ENCODE results near the gene FUT1. TPM values are rescaled to one million over a fixed set of nuclear protein-coding genes. Genes with fewer than 3 reads are reported as not detected.

FUT1 gene
- total and polyA plus RNA-seq, 9 of the 15 experiments (the other 6 are each of a cell fraction or from before 2014, with no cell fraction given) = 2.3 to 18.5 (median 8.8) TPM

- peak; percentile 66 for TF ChIP-seq SRSF7 (optimal IDR thresholded peaks at IDR 0.05; ENCODE audit: low read depth, low read length)
- no peak for TF ChIP-seq CEBPB (tag; IDR thresholded peaks at IDR 0.05)
- TF ChIP-seq FOSL1 (tag; conservative IDR thresholded peaks at IDR 0.05) = 0 out of 2 replicates have a peak, but pooled peaks have one; percentile 35
- TF ChIP-seq KLF16 (IDR thresholded peaks at IDR 0.05) = no peak
- TF ChIP-seq ZBED1 (IDR thresholded peaks at IDR 0.05) = no peak
- peak; percentile 55 for TF ChIP-seq RBFOX2 (IDR thresholded peaks at IDR 0.05; ENCODE audit: low read depth, low read length)
- TF ChIP-seq ZBTB8A (IDR thresholded peaks at IDR 0.05; ENCODE audit: partially characterized antibody) = no peak
- TF ChIP-seq POLR2G (IDR thresholded peaks at IDR 0.05; ENCODE audit: low read depth, low read length) = peak; percentile 29
- no peak for TF ChIP-seq TRIM25 (IDR thresholded peaks at IDR 0.05; ENCODE audit: borderline replicate concordance)
- no peak for TF ChIP-seq POLR2A (conservative IDR thresholded peaks at IDR 0.05)
- TF ChIP-seq, protein P1, sequence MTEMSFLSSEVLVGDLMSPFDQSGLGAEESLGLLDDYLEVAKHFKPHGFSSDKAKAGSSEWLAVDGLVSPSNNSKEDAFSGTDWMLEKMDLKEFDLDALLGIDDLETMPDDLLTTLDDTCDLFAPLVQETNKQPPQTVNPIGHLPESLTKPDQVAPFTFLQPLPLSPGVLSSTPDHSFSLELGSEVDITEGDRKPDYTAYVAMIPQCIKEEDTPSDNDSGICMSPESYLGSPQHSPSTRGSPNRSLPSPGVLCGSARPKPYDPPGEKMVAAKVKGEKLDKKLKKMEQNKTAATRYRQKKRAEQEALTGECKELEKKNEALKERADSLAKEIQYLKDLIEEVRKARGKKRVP (CRISPR knock-in tag; IDR thresholded peaks at IDR 0.05) = no peak
- TF ChIP-seq, protein P2, sequence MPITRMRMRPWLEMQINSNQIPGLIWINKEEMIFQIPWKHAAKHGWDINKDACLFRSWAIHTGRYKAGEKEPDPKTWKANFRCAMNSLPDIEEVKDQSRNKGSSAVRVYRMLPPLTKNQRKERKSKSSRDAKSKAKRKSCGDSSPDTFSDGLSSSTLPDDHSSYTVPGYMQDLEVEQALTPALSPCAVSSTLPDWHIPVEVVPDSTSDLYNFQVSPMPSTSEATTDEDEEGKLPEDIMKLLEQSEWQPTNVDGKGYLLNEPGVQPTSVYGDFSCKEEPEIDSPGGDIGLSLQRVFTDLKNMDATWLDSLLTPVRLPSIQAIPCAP (CRISPR knock-in tag; IDR thresholded peaks at IDR 0.05; ENCODE audit: borderline replicate concordance) = no peak
- no peak for TF ChIP-seq CREM (IDR thresholded peaks at IDR 0.05; ENCODE audit: low read depth)
- TF ChIP-seq POLR2H (tag; IDR thresholded peaks at IDR 0.05; ENCODE audit: low read depth) = no peak
- no peak for TF ChIP-seq ZBTB1 (CRISPR knock-in tag; IDR thresholded peaks at IDR 0.05; ENCODE audit: borderline replicate concordance, low read depth)
- no peak for TF ChIP-seq NR4A1 (CRISPR knock-in tag; IDR thresholded peaks at IDR 0.05)
- TF ChIP-seq NR4A1 (tag; IDR thresholded peaks at IDR 0.05) = peak; percentile 15; the same call in 1 of the 2 replicates
- TF ChIP-seq HDAC8 (tag; IDR thresholded peaks at IDR 0.05) = no peak
- TF ChIP-seq SETDB1 (IDR thresholded peaks at IDR 0.05; ENCODE audit: low read length) = no peak
- TF ChIP-seq HSF4 (CRISPR knock-in tag; IDR thresholded peaks at IDR 0.05; ENCODE audit: borderline replicate concordance) = no peak
- TF ChIP-seq XRCC5 (IDR thresholded peaks at IDR 0.05; ENCODE audit: low read depth, low read length) = no peak
- 0 out of 2 replicates have a peak, but pooled peaks have one; percentile 45 for TF ChIP-seq ZC3H4 (CRISPR knock-in tag; IDR thresholded peaks at IDR 0.05; ENCODE audit: borderline replicate concordance)
- TF ChIP-seq FIP1L1 (IDR thresholded peaks at IDR 0.05; ENCODE audit: low read depth, low read length, poor library complexity, severe bottlenecking) = peak; percentile 25
- no peak for TF ChIP-seq CTCF (IDR thresholded peaks at IDR 0.05 in 2 of 3, conservative IDR thresholded peaks at IDR 0.05 in 1 of 3; ENCODE audit: insufficient read depth in 2 of 3, low read depth in 1 of 3, low read length in 3 of 3)
- TF ChIP-seq CXXC5 (CRISPR knock-in tag; IDR thresholded peaks at IDR 0.05) = no peak
Observed at GRCh38 chr19:48739404-48740163, 12.9 kb downstream of the FUT1 start (continued).

Measured in K562 (cell line).